H1 (cell line): ENCODE measurements around the gene GPATCH4. TPM values are rescaled to one million over a fixed set of nuclear protein-coding genes. Genes with fewer than 3 reads are reported as not detected.
A peak's percentile ranks its signal among the peaks of the same experiment; 100 is the strongest.

Source experiments
- CTCF ChIA-PET: fragments of 300-600 bp; sonication (Branson Sonifier 250); formaldehyde crosslinking; loops from one replicate; lab custom pipeline; 2021; ENCODE audit not compliant: partially characterized antibody; lab: Charles Lee
- POLR2A ChIA-PET: fragments of 300-600 bp; sonication (Branson Sonifier 250); formaldehyde crosslinking; loops from one replicate; lab custom pipeline; 2021; ENCODE audit warnings: inconsistent platforms; ENCODE audit not compliant: partially characterized antibody; lab: Charles Lee
- DNase-seq, 2 experiments: peaks; one replicate each; pipeline versions ENCODE4 v3.0.0 to v3.0.0-alpha.2; 2010 to 2022; ENCODE audit warnings: low spot score in 2 of 2, low read depth in 1 of 2, mixed read lengths in 1 of 2
- FAIRE-seq: peaks from 2 replicates; lab custom pipeline; 2011; peaks lifted over from hg19 to GRCh38; lab: Jason Lieb, UNC
- H2AFZ ChIP-seq: 2 replicates; pipeline ENCODE4 v1.8.1; 2012; ENCODE audit warnings: low read length, inconsistent platforms
- H2AK5ac ChIP-seq: 2 replicates; pipeline ENCODE4 v1.6.1; 2013; ENCODE audit warnings: low read depth, low read length
- H2BK120ac ChIP-seq: replicated peaks from 2 replicates; pipeline ENCODE3; 2013; ENCODE audit warnings: low read depth, low read length, inconsistent platforms
- H2BK12ac ChIP-seq: 2 replicates; pipeline ENCODE4 v1.6.1; 2013; ENCODE audit warnings: low read depth, low read length
- H2BK15ac ChIP-seq: 2 replicates; pipeline ENCODE4 v1.6.1; 2013; ENCODE audit warnings: low read length
- H2BK20ac ChIP-seq: 2 replicates; pipeline ENCODE4 v1.6.1; 2013; ENCODE audit warnings: low read length
- H2BK5ac ChIP-seq: 2 replicates; pipeline ENCODE4 v1.6.1; 2013; ENCODE audit warnings: low read depth, low read length
- H3K14ac ChIP-seq: 2 replicates; pipeline ENCODE4 v1.6.1; 2013; ENCODE audit warnings: inconsistent platforms; ENCODE audit not compliant: insufficient read length
- H3K18ac ChIP-seq: 2 replicates; pipeline ENCODE4 v1.6.1; 2013; ENCODE audit warnings: low read length; ENCODE audit errors: extremely low read depth
- H3K23ac ChIP-seq: 2 replicates; pipeline ENCODE4 v1.6.1; 2013; ENCODE audit warnings: inconsistent platforms; ENCODE audit not compliant: insufficient read length
- H3K23me2 ChIP-seq: 2 replicates; pipeline ENCODE4 v1.6.1; 2013; ENCODE audit warnings: low read depth, low read length
- H3K27ac ChIP-seq: 2 replicates; pipeline ENCODE4 v1.6.1; 2011; ENCODE audit warnings: low read depth, low read length, inconsistent platforms
- H3K27me3 ChIP-seq, 4 experiments: replicated peaks in 1 of 4; 1 replicate in 1 of 4; 2 replicates in 3 of 4; pipeline versions ENCODE4 v1.6.1 to v1.8.1; 2011 to 2013; ENCODE audit warnings: low read length in 3 of 4, mild to moderate bottlenecking in 3 of 4, inconsistent platforms in 2 of 4, mixed read lengths in 2 of 4, moderate library complexity in 1 of 4; ENCODE audit not compliant: control insufficient read depth in 3 of 4, insufficient read depth in 3 of 4; ENCODE audit errors: extremely low read depth in 1 of 4
- H3K36me3 ChIP-seq, 4 experiments: 2 replicates each; pipeline versions ENCODE4 v1.6.1 to v1.8.1; 2011 to 2013; ENCODE audit warnings: mild to moderate bottlenecking in 4 of 4, low read length in 3 of 4, moderate library complexity in 2 of 4, control low read depth in 1 of 4, inconsistent platforms in 1 of 4; ENCODE audit not compliant: insufficient read depth in 4 of 4, control insufficient read depth in 2 of 4
- H3K4ac ChIP-seq: replicated peaks from 2 replicates; pipeline ENCODE3; 2013; ENCODE audit warnings: low read length, low read depth, mixed read lengths, inconsistent platforms; ENCODE audit not compliant: insufficient read length
- H3K4me1 ChIP-seq, 4 experiments: replicated peaks in 1 of 4; 1 replicate in 1 of 4; 2 replicates in 3 of 4; pipeline versions ENCODE4 v1.6.1 to v1.8.1; 2011 to 2013; ENCODE audit warnings: low read length in 3 of 4, inconsistent platforms in 2 of 4, mixed read lengths in 1 of 4; ENCODE audit not compliant: insufficient read depth in 4 of 4, control insufficient read depth in 3 of 4
- H3K4me2 ChIP-seq, 2 experiments: 2 replicates each; pipeline versions ENCODE4 v1.6.1 to v1.8.1; 2011 to 2013; ENCODE audit warnings: low read depth in 2 of 2, low read length in 2 of 2, control low read depth in 1 of 2, inconsistent platforms in 1 of 2, mild to moderate bottlenecking in 1 of 2; ENCODE audit not compliant: insufficient read depth in 1 of 2
- H3K4me3 ChIP-seq, 4 experiments: fragments of 200-600, 300-600 bp in 1 of 4; sonication (generic), shearing (Covaris generic), sonication (Bioruptor Twin) in 1 of 4; 2 replicates each; pipeline versions ENCODE4 v1.5.1 to v1.8.1; 2011 to 2016; ENCODE audit warnings: low read length in 4 of 4, low read depth in 3 of 4, control low read depth in 2 of 4, inconsistent platforms in 2 of 4, mild to moderate bottlenecking in 2 of 4, mixed read lengths in 1 of 4, moderate library complexity in 1 of 4; ENCODE audit not compliant: insufficient read depth in 2 of 4; ENCODE audit errors: extremely low read depth in 1 of 4
- H3K56ac ChIP-seq: replicated peaks from 2 replicates; pipeline ENCODE3; 2013; ENCODE audit warnings: low read depth, mild to moderate bottlenecking, mixed read lengths, low read length, inconsistent platforms; ENCODE audit not compliant: insufficient read length
- H3K79me1 ChIP-seq: 2 replicates; pipeline ENCODE4 v1.6.1; 2013; ENCODE audit warnings: low read depth, low read length, control low read depth
- H3K79me2 ChIP-seq, 2 experiments: 2 replicates each; pipeline versions ENCODE4 v1.6.1 to v1.8.1; 2012 to 2013; ENCODE audit warnings: low read length in 2 of 2, mild to moderate bottlenecking in 2 of 2, inconsistent platforms in 1 of 2; ENCODE audit not compliant: insufficient read depth in 2 of 2, control insufficient read depth in 1 of 2
- H3K9ac ChIP-seq, 4 experiments: replicated peaks in 1 of 4; 1 replicate in 1 of 4; 2 replicates in 3 of 4; pipeline versions ENCODE4 v1.6.1 to v1.8.1; 2011 to 2013; ENCODE audit warnings: low read depth in 3 of 4, low read length in 3 of 4, control low read depth in 2 of 4, mild to moderate bottlenecking in 2 of 4, moderate library complexity in 2 of 4, inconsistent platforms in 1 of 4; ENCODE audit errors: extremely low read depth in 1 of 4
- H3K9me3 ChIP-seq, 2 experiments: 2 replicates each; pipeline versions ENCODE4 v1.6.1 to v1.8.1; 2012 to 2013; ENCODE audit warnings: mild to moderate bottlenecking in 2 of 2, moderate library complexity in 2 of 2, control low read depth in 1 of 2, inconsistent platforms in 1 of 2, low read depth in 1 of 2, low read length in 1 of 2, mixed read lengths in 1 of 2; ENCODE audit not compliant: insufficient read depth in 2 of 2
- H4K20me1 ChIP-seq, 2 experiments: replicated peaks in 1 of 2; 2 replicates each; pipeline versions ENCODE3 to v1.8.1; 2011 to 2013; ENCODE audit warnings: inconsistent platforms in 2 of 2, low read length in 2 of 2, mild to moderate bottlenecking in 1 of 2; ENCODE audit not compliant: insufficient read depth in 2 of 2, control insufficient read depth in 1 of 2
- H4K5ac ChIP-seq: 2 replicates; pipeline ENCODE4 v1.6.1; 2013; ENCODE audit warnings: low read length, low read depth, mixed read lengths, inconsistent platforms; ENCODE audit not compliant: insufficient read length
- H4K8ac ChIP-seq: 2 replicates; pipeline ENCODE4 v1.8.0; 2013; ENCODE audit warnings: mild to moderate bottlenecking, moderate library complexity, low read length, inconsistent platforms; ENCODE audit not compliant: insufficient read depth; ENCODE audit errors: extremely low read depth
- H4K91ac ChIP-seq: replicated peaks from 2 replicates; pipeline ENCODE3; 2013; ENCODE audit warnings: low read length, mixed read lengths, inconsistent platforms; ENCODE audit not compliant: insufficient read length
- CEBPB ChIP-seq: IDR thresholded peaks from 2 replicates; pipeline ENCODE4 v1.6.1; 2012; ENCODE audit warnings: low read depth, low read length
- CREB1 ChIP-seq: IDR thresholded peaks from 2 replicates; pipeline ENCODE4 v1.6.1; 2012; ENCODE audit warnings: inconsistent platforms
- GABPA ChIP-seq: IDR thresholded peaks from 2 replicates; pipeline ENCODE4 v1.6.1; 2011; ENCODE audit warnings: mild to moderate bottlenecking, low read length, moderate library complexity, borderline replicate concordance; ENCODE audit not compliant: insufficient read depth
- HDAC6 ChIP-seq: IDR thresholded peaks from one replicate; pipeline ENCODE4 v1.7.1; 2012; ENCODE audit warnings: low read depth, mild to moderate bottlenecking, inconsistent platforms, low read length, moderate library complexity
- PHF8 ChIP-seq: fragments of 200-600 bp; sonication (generic); conservative IDR thresholded peaks from 2 replicates; pipeline ENCODE4 v1.7.1; 2012; ENCODE audit warnings: low read depth, mild to moderate bottlenecking, inconsistent platforms, low read length, moderate library complexity
- RFX5 ChIP-seq: IDR thresholded peaks from 2 replicates; pipeline ENCODE4 v1.6.1; 2011; ENCODE audit warnings: low read depth, low read length, improper control_type of control experiment, borderline replicate concordance
- RXRA ChIP-seq: IDR thresholded peaks from 2 replicates; pipeline ENCODE4 v1.6.1; 2011; ENCODE audit warnings: low read depth, mild to moderate bottlenecking, low read length, moderate library complexity; ENCODE audit not compliant: insufficient read depth
- SIN3A ChIP-seq, 2 experiments: IDR thresholded peaks in 1 of 2; conservative IDR thresholded peaks in 1 of 2; 2 replicates each; pipeline ENCODE4 v1.6.1; 2011 to 2012; ENCODE audit warnings: low read length in 2 of 2, improper control_type of control experiment in 1 of 2, low read depth in 1 of 2, mild to moderate bottlenecking in 1 of 2
- SIRT6 ChIP-seq: IDR thresholded peaks from one replicate; pipeline ENCODE4 v1.7.1; 2012; ENCODE audit warnings: low read length, inconsistent platforms
- SP2 ChIP-seq: IDR thresholded peaks from 2 replicates; pipeline ENCODE4 v1.6.1; 2012; ENCODE audit warnings: mild to moderate bottlenecking, low read length, inconsistent platforms
- SP4 ChIP-seq: IDR thresholded peaks from 2 replicates; pipeline ENCODE4 v1.6.1; 2012; ENCODE audit warnings: low read length, inconsistent platforms
- YY1 ChIP-seq: IDR thresholded peaks from 2 replicates; pipeline ENCODE4 v1.6.1; 2011; ENCODE audit warnings: low read depth, mild to moderate bottlenecking, low read length
- WGBS, 2 experiments: shearing (Covaris generic) in 1 of 2; methylation state at CpG; one replicate each; pipeline versions ENCODE4 v1.1.6 to v1.1.7; 2013 to 2015; ENCODE audit warnings: low lambda C conversion rate in 2 of 2, mixed read lengths in 2 of 2, inconsistent platforms in 1 of 2, low coverage in 1 of 2, missing lambda C conversion rate in 1 of 2; ENCODE audit not compliant: insufficient replicate concordance in 2 of 2, insufficient coverage in 1 of 2, insufficient read length in 1 of 2; ENCODE audit errors: extremely low coverage in 1 of 2, missing lambda C conversion rate in 1 of 2; 5-methylcytosine and 5-hydroxymethylcytosine counted together
- polyA plus RNA-seq, 7 experiments: library from polyadenylated mRNA; depleted of rRNA in 3 of 7; stranded (reverse) in 5 of 7; unstranded in 2 of 7; fragments of >200 nt in 5 of 7; fragments of 200-250 nt in 2 of 7; gene quantifications; 1 replicate in 5 of 7; 2 replicates in 1 of 7; 4 replicates in 1 of 7; pipeline versions ENCODE4 v1.2.1 to v1.2.3, GENCODE V29; 2011 to 2013; ENCODE audit warnings: missing spikeins in 2 of 7, mixed read lengths in 2 of 7
- total RNA-seq: library from RNA; stranded (reverse); fragmentation: NEBNext Ultra II Directional; extraction: Animal tissue kit (Norgen Biotek cat#: 25700); gene quantifications from 2 replicates; pipeline ENCODE4 v1.2.1, GENCODE V29; 2021

The GPATCH4 gene
- total and polyA plus RNA-seq, 2 of the 8 experiments (the other 6 are each of a cell fraction or from before 2014, with no cell fraction given), result 20.5 to 47.9 TPM

- 0 out of 8 replicates have a peak, but pooled peaks cover 0 to 2% (median 0%) of the 10 kb centered on the region in 4 experiments for H3K36me3 ChIP-seq
- ChIA-PET CTCF (interaction anchor here (0.8 to 2.2 kb wide), 11 partner anchors 10 to 152 kb away, joined by 3 to 9 read pairs (median 3); no protein-coding TSS in a partner anchor), POLR2A (interaction anchor here (0.7 to 1.4 kb wide), 4 partner anchors 9 to 28 kb away, joined by 3 read pairs; partner anchors contain the start of gene NAXE)
- H2BK5ac ChIP-seq, result no peak within 1 kb of the TSS
- no peak within 1 kb of the TSS for H3K27ac ChIP-seq
- H3K27me3 ChIP-seq, result no peaks in the 10 kb centered on the region
- no peaks in the 10 kb centered on the region for H4K20me1 ChIP-seq
- 2% methylated on average over 38 of the region's 38 CpGs; no CpG with 5 or more reads in 1 of the 2 experiments for WGBS, 2 experiments
- no peak within 1 kb of the TSS for H2BK20ac ChIP-seq
- H3K79me2 ChIP-seq, result 0 out of 4 replicates have a peak, but pooled peaks cover 0 to 5% of the 10 kb centered on the region in 2 experiments
- peak within 1 kb of the TSS; percentile 50 to 66 (median 53); a peak in 6 of 7 replicates for H3K9ac ChIP-seq
- no peak within 1 kb of the TSS for H3K14ac ChIP-seq
- H3K9me3 ChIP-seq, result no peaks in the 10 kb centered on the region
- FAIRE-seq (no peak), DNase-seq (peak in 1 of 2 experiments; percentile 95)
- H2BK12ac ChIP-seq, result no peak within 1 kb of the TSS
- H4K91ac ChIP-seq, result no peak within 1 kb of the TSS
- H3K4me2 ChIP-seq, result peak within 1 kb of the TSS; percentile 68 to 92
- H3K18ac ChIP-seq, result no peak within 1 kb of the TSS
- H3K4ac ChIP-seq, result no peak within 1 kb of the TSS
- H2BK120ac ChIP-seq, result no peak within 1 kb of the TSS
- H3K23me2 ChIP-seq, result peaks cover 3% of the 10 kb centered on the region; the same call in 1 of the 2 replicates
- no peak within 1 kb of the TSS; the same call in 1 of the 2 replicates for H2BK15ac ChIP-seq
- H4K5ac ChIP-seq, result no peak within 1 kb of the TSS
- H2AFZ ChIP-seq, result peak within 1 kb of the TSS; percentile 46
- H3K56ac ChIP-seq, result no peak within 1 kb of the TSS
- H3K4me3 ChIP-seq, result peak within 1 kb of the TSS; percentile 86 to 92 (median 89)
- H2AK5ac ChIP-seq, result 0 out of 2 replicates have a peak within 1 kb of the TSS, but pooled peaks have one; percentile 9
- peak within 1 kb of the TSS; percentile 3; the same call in 1 of the 2 replicates for H4K8ac ChIP-seq
- H3K4me1 ChIP-seq, result no peaks in the 10 kb centered on the region; a peak in 1 of 7 replicates
- no peaks in the 10 kb centered on the region; the same call in 1 of the 2 replicates for H3K79me1 ChIP-seq
- H3K23ac ChIP-seq, result no peak within 1 kb of the TSS
- TF ChIP-seq CREB1 (peak; percentile 72), RFX5 (no peak), CEBPB (no peak), PHF8 (peak; percentile 59), RXRA (no peak), GABPA (peak; percentile 78; the same call in 1 of the 2 replicates), SIN3A (conservative IDR thresholded peaks at IDR 0.05 in 1 of 2, IDR thresholded peaks at IDR 0.05 in 1 of 2; ENCODE audit: low read depth in 1 of 2, low read length in 2 of 2) (peak; percentile 80 to 99; a peak in 3 of 4 replicates), SP2 (no peak), YY1 (no peak), HDAC6 (no peak), SP4 (no peak), SIRT6 (no peak)
Measured at GRCh38 chr1:156571919-156572662, 29.2 kb downstream of the GPATCH4 start, which contains the start of gene IQGAP3. Gene IQGAP3 (minus strand): TSS chr1:156572565. CDS start chr1:156572529, 36 bp downstream.
